K562 (cell line): ENCODE results near the gene GARNL3. TPM values are rescaled to one million over a fixed set of nuclear protein-coding genes. Genes with fewer than 3 reads are reported as not detected.
A peak's percentile ranks its signal among the peaks of the same experiment; 100 is the strongest.

Experiments
- ATAC-seq: fragments of 200-7000 bp; cut with Tn5 transposase; 3 replicates; pipeline ENCODE4 v1.9.1; 2020; ENCODE audit warnings: moderate library complexity
- BruUV-seq: library from RNA; stranded (reverse); fragments of 400-500 nt; replicated peaks from 2 replicates; lab custom pipeline; 2021; lab: Mats Ljungman, UMichigan
- CTCF ChIA-PET: fragments of 300-600 bp; formaldehyde crosslinking; extraction: SDS; loops from one replicate; lab custom pipeline; 2021; ENCODE audit warnings: low intra/inter-chr PET ratio; lab: Yijun Ruan, JAX
- POLR2A ChIA-PET: fragments of 300-600, 350-650 bp; sonication (Branson Sonifier 250); formaldehyde crosslinking; extraction: SDS; loops from one replicate; lab custom pipeline; 2021; ENCODE audit warnings: antibody characterized with exemption, inconsistent platforms; lab: Yijun Ruan, JAX
- DNase-seq, 4 experiments: peaks; one replicate each; pipeline versions ENCODE4 v3.0.0 to v3.0.0-alpha.2; 2011 to 2018; ENCODE audit warnings: low spot score in 3 of 4, mixed read lengths in 3 of 4; ENCODE audit errors: extremely low read depth in 1 of 4
- FAIRE-seq: peaks from 2 replicates; lab custom pipeline; 2011; peaks lifted over from hg19 to GRCh38; lab: Jason Lieb, UNC
- H2AFZ ChIP-seq: 2 replicates; pipeline ENCODE4 v1.6.0; 2011; ENCODE audit warnings: low read depth, low read length, control low read depth, inconsistent platforms
- H3K27ac ChIP-seq: fragments of 200-600 bp; 3 replicates; pipeline ENCODE4 v1.8.0; 2011; ENCODE audit warnings: low read depth, mild to moderate bottlenecking, control low read depth, inconsistent platforms, low read length, moderate library complexity, mixed read lengths; ENCODE audit errors: extremely low read depth
- H3K27me3 ChIP-seq, 2 experiments: fragments of 300-600 bp in 1 of 2; 2 replicates in 1 of 2; 3 replicates in 1 of 2; pipeline versions ENCODE4 v1.6.0 to v1.8.0; 2011; ENCODE audit warnings: inconsistent platforms in 2 of 2, low read length in 2 of 2, mild to moderate bottlenecking in 1 of 2, mixed read lengths in 1 of 2, moderate library complexity in 1 of 2; ENCODE audit not compliant: control insufficient read depth in 2 of 2, insufficient read depth in 2 of 2
- H3K36me3 ChIP-seq: fragments of 300-600 bp; 3 replicates; pipeline ENCODE4 v1.8.0; 2011; ENCODE audit warnings: mild to moderate bottlenecking, low read length, inconsistent platforms; ENCODE audit not compliant: control insufficient read depth, insufficient read depth
- H3K4me1 ChIP-seq, 2 experiments: fragments of 200-600 bp in 1 of 2; replicated peaks in 1 of 2; 2 replicates in 1 of 2; 3 replicates in 1 of 2; pipeline versions ENCODE4 v1.5.1 to v1.8.0; 2011; ENCODE audit warnings: inconsistent platforms in 2 of 2, low read length in 2 of 2, mild to moderate bottlenecking in 1 of 2, mixed read lengths in 1 of 2, moderate library complexity in 1 of 2; ENCODE audit not compliant: control insufficient read depth in 2 of 2, insufficient read depth in 2 of 2
- H3K4me2 ChIP-seq: 2 replicates; pipeline ENCODE4 v1.6.1; 2011; ENCODE audit warnings: low read length, control low read depth, inconsistent platforms, mixed read lengths; ENCODE audit not compliant: insufficient read depth
- H3K4me3 ChIP-seq: fragments of 200-600 bp; sonication (generic), shearing (Covaris generic); 2 replicates; pipeline ENCODE4 v1.5.1; 2016; ENCODE audit warnings: control low read depth, inconsistent platforms
- H3K79me2 ChIP-seq: fragments of 200-600 bp; 3 replicates; pipeline ENCODE4 v1.8.0; 2011; ENCODE audit warnings: low read length, inconsistent platforms; ENCODE audit not compliant: control insufficient read depth, insufficient read depth
- H3K9ac ChIP-seq, 2 experiments: 2 replicates each; pipeline versions ENCODE4 v1.6.0 to v1.6.1; 2011; ENCODE audit warnings: low read depth in 2 of 2, low read length in 2 of 2, control low read depth in 1 of 2, inconsistent platforms in 1 of 2, mild to moderate bottlenecking in 1 of 2, mixed read lengths in 1 of 2; ENCODE audit not compliant: insufficient read depth in 1 of 2
- H3K9me1 ChIP-seq: one replicate; pipeline ENCODE4 v1.6.0; 2011; ENCODE audit warnings: inconsistent platforms, mild to moderate bottlenecking, low read length, moderate library complexity; ENCODE audit not compliant: control insufficient read depth, insufficient read depth
- H3K9me3 ChIP-seq: replicated peaks from 2 replicates; pipeline ENCODE4 v1.5.1; 2011; ENCODE audit warnings: low read depth, low read length, inconsistent platforms; ENCODE audit not compliant: control insufficient read depth, insufficient read depth
- H4K20me1 ChIP-seq: replicated peaks from 2 replicates; pipeline ENCODE4 v1.6.1; 2011; ENCODE audit warnings: low read length, inconsistent platforms, mixed read lengths; ENCODE audit not compliant: control insufficient read depth, insufficient read depth
- LARP7 ChIP-seq: fragments of 450-650 bp; IDR thresholded peaks from 2 replicates; pipeline ENCODE4 v1.6.1; 2016
- MIER1 ChIP-seq: fragments of 450-650 bp; IDR thresholded peaks from 2 replicates; pipeline ENCODE4 v1.6.1; 2016; ENCODE audit warnings: antibody characterized with exemption, mild to moderate bottlenecking, low read depth
- NBN ChIP-seq: fragments of 450-650 bp; IDR thresholded peaks from 2 replicates; pipeline ENCODE4 v1.6.1; 2016; ENCODE audit warnings: low read depth, mild to moderate bottlenecking
- NR2F6 ChIP-seq: fragments of 450-650 bp; formaldehyde crosslinking; IDR thresholded peaks from 2 replicates; pipeline ENCODE4 v1.4.0; 2020; ENCODE audit warnings: mild to moderate bottlenecking
- RB1 ChIP-seq: fragments of 450-650 bp; IDR thresholded peaks from 2 replicates; pipeline ENCODE4 v1.6.1; 2017; ENCODE audit warnings: low read depth, mild to moderate bottlenecking
- SAP30 ChIP-seq: fragments of 200-600 bp; sonication (generic); IDR thresholded peaks from 2 replicates; pipeline ENCODE4 v1.6.1; 2012; ENCODE audit warnings: borderline replicate concordance, low read depth, mild to moderate bottlenecking, moderate library complexity, low read length, control low read depth, inconsistent platforms; ENCODE audit not compliant: insufficient read depth, poor library complexity, severe bottlenecking
- TAF7 ChIP-seq: fragments of 450-650 bp; IDR thresholded peaks from 2 replicates; pipeline ENCODE4 v1.6.1; 2016; ENCODE audit warnings: missing genetic modification characterization, missing compliant biosample characterization
- WGBS: fragments of 100-300 bp; shearing (Covaris generic); methylation state at CpG from one replicate; pipeline ENCODE4 v1.1.6; 2016; ENCODE audit warnings: low coverage, mixed read lengths; ENCODE audit not compliant: insufficient coverage; ENCODE audit errors: missing lambda C conversion rate; 5-methylcytosine and 5-hydroxymethylcytosine counted together
- in situ Hi-C: fragments of 300-500 bp; cut with MboI; formaldehyde crosslinking; loops from 4 replicates; pipeline ENCODE4 v1.15.0; 2018; ENCODE audit warnings: inconsistent platforms, mixed read lengths
- intact Hi-C: fragments of 100-400 bp; cut with micrococcal nuclease; formaldehyde crosslinking; loops from 2 replicates; pipeline ENCODE4 v1.14.2; 2022
- polyA plus RNA-seq, 8 experiments: library from polyadenylated mRNA; depleted of rRNA in 4 of 8; stranded (reverse) in 5 of 8; unstranded in 3 of 8; fragments of >200 nt; fragmentation: Nextera tagmentation in 2 of 8; fragmentation: Illumina TruSeq in 1 of 8; extraction: Ambion mirVana in 2 of 8; extraction: Trizol in 1 of 8; gene quantifications; 2 replicates each; pipeline versions ENCODE4 v1.2.1 to v1.2.3, GENCODE V29; 2011 to 2014; ENCODE audit warnings: inconsistent platforms in 1 of 8, missing spikeins in 1 of 8
- total RNA-seq, 7 experiments: library from RNA; depleted of rRNA in 6 of 7; stranded (reverse); fragments of >200 nt in 6 of 7; fragmentation: Illumina TruSeq in 2 of 7; extraction: Trizol in 2 of 7; gene quantifications; 2 replicates each; pipeline versions ENCODE4 v1.2.1 to v1.2.3, GENCODE V29; 2011 to 2021; ENCODE audit warnings: low replicate concordance in 1 of 7
- TF ChIP-seq, protein P1 (sequence below), 3 experiments: IDR thresholded peaks in 2 of 3; conservative IDR thresholded peaks in 1 of 3; 2 replicates each; pipeline ENCODE4 v1.5.1; 2011 to 2012; ENCODE audit warnings: low read length in 3 of 3, mild to moderate bottlenecking in 3 of 3, control low read depth in 2 of 3, improper control_type of control experiment in 1 of 3, inconsistent platforms in 1 of 3, low read depth in 1 of 3, mixed read lengths in 1 of 3, moderate library complexity in 1 of 3; ENCODE audit not compliant: insufficient read depth in 2 of 3
- TF ChIP-seq, protein P2 (sequence below), 2 experiments: fragments of 450-650 bp; IDR thresholded peaks; 2 replicates each; pipeline ENCODE4 v1.6.1; 2016

The GARNL3 gene
- total and polyA plus RNA-seq, 9 of the 15 experiments (the other 6 are each of a cell fraction or from before 2014, with no cell fraction given) = 0.35 to 2.7 (median 1.6) TPM

DNA sequence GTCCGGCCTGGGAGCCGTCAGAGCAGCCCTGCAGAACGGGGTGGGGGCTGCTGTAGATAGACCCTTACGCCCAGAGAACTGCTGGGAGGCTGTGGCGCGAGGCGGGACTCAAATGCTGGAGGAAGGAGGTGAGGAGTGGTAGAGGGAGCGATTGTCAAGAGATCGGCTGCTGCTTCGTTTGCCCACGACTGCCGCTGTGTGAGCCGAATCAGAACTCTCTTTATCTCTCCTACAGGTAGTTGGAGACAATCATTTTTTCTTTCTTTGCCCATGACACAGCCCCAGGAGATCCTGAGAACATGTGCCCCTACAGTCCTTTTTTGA, 160.1 kb downstream of the GARNL3 start:
- ATAC-seq (peak; percentile 44), FAIRE-seq (no peak), DNase-seq (peak in 1 of 4 experiments; percentile 50)
- in situ Hi-C loops = no loop called here
- Histone ChIP-seq H3K9ac (peak overlapping the region; percentile 84 to 96), H2AFZ (peak overlapping the region; percentile 94), H3K36me3 (peaks cover 19% of the 10 kb centered on the region), H3K4me2 (peak overlapping the region; percentile 97), H3K9me3 (no peaks in the 10 kb centered on the region), H3K27me3 (no peaks in the 10 kb centered on the region), H3K4me3 (peak overlapping the region; percentile 87), H3K4me1 (peaks cover 26 to 28% of the 10 kb centered on the region in 2 experiments), H4K20me1 (no peaks in the 10 kb centered on the region), H3K27ac (peak overlapping the region; percentile 81), H3K79me2 (peaks cover 49% of the 10 kb centered on the region), H3K9me1 (no peaks in the 10 kb centered on the region)
- TF ChIP-seq, protein P1, sequence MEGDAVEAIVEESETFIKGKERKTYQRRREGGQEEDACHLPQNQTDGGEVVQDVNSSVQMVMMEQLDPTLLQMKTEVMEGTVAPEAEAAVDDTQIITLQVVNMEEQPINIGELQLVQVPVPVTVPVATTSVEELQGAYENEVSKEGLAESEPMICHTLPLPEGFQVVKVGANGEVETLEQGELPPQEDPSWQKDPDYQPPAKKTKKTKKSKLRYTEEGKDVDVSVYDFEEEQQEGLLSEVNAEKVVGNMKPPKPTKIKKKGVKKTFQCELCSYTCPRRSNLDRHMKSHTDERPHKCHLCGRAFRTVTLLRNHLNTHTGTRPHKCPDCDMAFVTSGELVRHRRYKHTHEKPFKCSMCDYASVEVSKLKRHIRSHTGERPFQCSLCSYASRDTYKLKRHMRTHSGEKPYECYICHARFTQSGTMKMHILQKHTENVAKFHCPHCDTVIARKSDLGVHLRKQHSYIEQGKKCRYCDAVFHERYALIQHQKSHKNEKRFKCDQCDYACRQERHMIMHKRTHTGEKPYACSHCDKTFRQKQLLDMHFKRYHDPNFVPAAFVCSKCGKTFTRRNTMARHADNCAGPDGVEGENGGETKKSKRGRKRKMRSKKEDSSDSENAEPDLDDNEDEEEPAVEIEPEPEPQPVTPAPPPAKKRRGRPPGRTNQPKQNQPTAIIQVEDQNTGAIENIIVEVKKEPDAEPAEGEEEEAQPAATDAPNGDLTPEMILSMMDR (IDR thresholded peaks at IDR 0.05 in 2 of 3, conservative IDR thresholded peaks at IDR 0.05 in 1 of 3; ENCODE audit: insufficient read depth in 2 of 3, low read depth in 1 of 3, low read length in 3 of 3) = peak in 1 of 3 experiments; percentile 12; a peak in 2 of 6 replicates
- TF ChIP-seq SAP30 (peak; percentile 7), NR2F6 (CRISPR knock-in tag) (no peak), LARP7 (0 out of 2 replicates have a peak, but pooled peaks have one; percentile 22), TAF7 (no peak), MIER1 (0 out of 2 replicates have a peak, but pooled peaks have one; percentile 0), RB1 (no peak), NBN (0 out of 2 replicates have a peak, but pooled peaks have one; percentile 12)
- TF ChIP-seq, protein P2, sequence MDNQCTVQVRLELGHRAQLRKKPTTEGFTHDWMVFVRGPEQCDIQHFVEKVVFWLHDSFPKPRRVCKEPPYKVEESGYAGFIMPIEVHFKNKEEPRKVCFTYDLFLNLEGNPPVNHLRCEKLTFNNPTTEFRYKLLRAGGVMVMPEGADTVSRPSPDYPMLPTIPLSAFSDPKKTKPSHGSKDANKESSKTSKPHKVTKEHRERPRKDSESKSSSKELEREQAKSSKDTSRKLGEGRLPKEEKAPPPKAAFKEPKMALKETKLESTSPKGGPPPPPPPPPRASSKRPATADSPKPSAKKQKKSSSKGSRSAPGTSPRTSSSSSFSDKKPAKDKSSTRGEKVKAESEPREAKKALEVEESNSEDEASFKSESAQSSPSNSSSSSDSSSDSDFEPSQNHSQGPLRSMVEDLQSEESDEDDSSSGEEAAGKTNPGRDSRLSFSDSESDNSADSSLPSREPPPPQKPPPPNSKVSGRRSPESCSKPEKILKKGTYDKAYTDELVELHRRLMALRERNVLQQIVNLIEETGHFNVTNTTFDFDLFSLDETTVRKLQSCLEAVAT (IDR thresholded peaks at IDR 0.05) = no peak
- intact Hi-C loops = loop anchor here (10.0 kb wide), 1 partner anchor 200 kb away; no protein-coding TSS in a partner anchor
- BruUV-seq = TSS peak; percentile 77
- POLR2A ChIA-PET = interaction anchor here (0.5 to 2.5 kb wide), 10 partner anchors 9 to 232 kb away, joined by 3 to 30 read pairs (median 4); partner anchors contain the start of genes LRSAM1 and RPL12
- CTCF ChIA-PET = no interaction called here
- WGBS = 2% methylated on average over 13 of the region's 13 CpGs
